Pancreas (tissue), 10 donors: Measurements from ENCODE around the gene CCDC185. TPM values are rescaled to one million over a fixed set of nuclear protein-coding genes. Genes with fewer than 3 reads are reported as not detected.

Experiments
- ATAC-seq, 4 donors: fragments of 200-7000 bp; cut with Tn5 transposase; one replicate each; pipeline versions ENCODE4 v1.8.0 to v1.9.1; 2020; ENCODE audit warnings: mild to moderate bottlenecking in 4 of 4, moderate library complexity in 4 of 4
- DNase-seq, 6 donors: peaks; one replicate each; pipeline ENCODE4 v3.0.0-alpha.2; 2020
- FAIRE-seq: peaks from 2 replicates; lab custom pipeline; 2012; peaks lifted over from hg19 to GRCh38; lab: Jason Lieb, UNC
- H3K27ac ChIP-seq, 4 donors: fragments of 200-600 bp; sonication (generic); 1 replicate in 3 of 4; 2 replicates in 1 of 4; pipeline versions ENCODE4 v1.5.0 to v1.8.0; 2020
- H3K27me3 ChIP-seq, 4 donors: fragments of 200-600 bp; one replicate each; pipeline ENCODE4 v1.8.0; 2021
- H3K36me3 ChIP-seq, 3 donors: fragments of 200-600 bp; sonication (generic) in 1 of 3; one replicate each; pipeline versions ENCODE4 v1.5.0 to v1.8.0; 2020 to 2021
- H3K4me1 ChIP-seq, 3 donors: fragments of 200-600 bp; one replicate each; pipeline ENCODE4 v1.8.0; 2021
- H3K4me3 ChIP-seq, 4 donors: fragments of 200-600 bp; sonication (generic) in 2 of 4; one replicate each; pipeline versions ENCODE4 v1.5.0 to v1.8.0; 2020 to 2021
- H3K9me3 ChIP-seq, 4 donors: fragments of 200-600 bp; one replicate each; pipeline ENCODE4 v1.8.0; 2021
- CTCF ChIP-seq, 4 donors: fragments of 200-600 bp; sonication (generic) in 3 of 4; IDR thresholded peaks; one replicate each; pipeline versions ENCODE4 v1.5.0 to v1.8.0; 2021; ENCODE audit warnings: antibody characterized with exemption in 4 of 4
- WGBS, 2 donors: extraction: QIAGEN DNeasy Blood & Tissue Kit; methylation state at CpG; one replicate each; pipeline ENCODE4 v1.1.7; 2013; 5-methylcytosine and 5-hydroxymethylcytosine counted together
- intact Hi-C, 3 donors: fragments of 100-400 bp; cut with DNase I; formaldehyde crosslinking; loops; one replicate each; pipeline versions ENCODE4 v1.11.1 to v1.14.2; 2022
- polyA plus RNA-seq, 2 donors: library from polyadenylated mRNA; stranded (reverse); fragments of 200-250 nt; gene quantifications; one replicate each; pipeline ENCODE4 v1.2.3, GENCODE V29; 2013
- total RNA-seq, 6 donors: library from RNA; stranded (reverse); fragmentation: NEBNext Ultra II Directional in 4 of 6; extraction: Animal tissue kit (Norgen Biotek cat#: 25700) in 4 of 6; gene quantifications; one replicate each; pipeline versions ENCODE4 v1.2.1 to v1.2.4, GENCODE V29; 2021 to 2023
- donor health status: healthy with polysubstance abuse.
- donor health status: DM: no; HTN: no; CAD: no; lungs with moderate emphysema.
- donor health status: DM: no; HTN: no; CAD: no.
- donor health status: control.
- donor health status: control.
- donor health status: Bipolar disorder and iron deficiency.
- donor health status: DM: yes; HTN: yes; CAD: no.
- donor health status: DM: no; HTN: no; CAD: no.
- donor health status: DM: no; HTN: no; CAD: no.
- donor health status: DM: yes; HTN: yes; CAD: no.

The CCDC185 gene
- total and polyA plus RNA-seq, 8 donors: not detected

GRCh38 chr1:223401873-223402789 lies 8.9 kb downstream of the CCDC185 start:
- no peaks in the 10 kb centered on the region for H3K9me3 ChIP-seq
- H3K27ac ChIP-seq: no peak overlapping the region
- FAIRE-seq (no peak), ATAC-seq (peak in 2 of 4 donors; percentile 26 to 43), DNase-seq (no peak)
- no peak overlapping the region for H3K4me3 ChIP-seq
- H3K4me1 ChIP-seq: no peaks in the 10 kb centered on the region
- 66 to 67% methylated on average over 2 of the region's 2 CpGs for WGBS, 2 donors
- H3K36me3 ChIP-seq: no peaks in the 10 kb centered on the region
- intact Hi-C loops: no loop called here
- H3K27me3 ChIP-seq: no peaks in the 10 kb centered on the region
- no peak for TF ChIP-seq CTCF (IDR thresholded peaks at IDR 0.05)

DNA sequence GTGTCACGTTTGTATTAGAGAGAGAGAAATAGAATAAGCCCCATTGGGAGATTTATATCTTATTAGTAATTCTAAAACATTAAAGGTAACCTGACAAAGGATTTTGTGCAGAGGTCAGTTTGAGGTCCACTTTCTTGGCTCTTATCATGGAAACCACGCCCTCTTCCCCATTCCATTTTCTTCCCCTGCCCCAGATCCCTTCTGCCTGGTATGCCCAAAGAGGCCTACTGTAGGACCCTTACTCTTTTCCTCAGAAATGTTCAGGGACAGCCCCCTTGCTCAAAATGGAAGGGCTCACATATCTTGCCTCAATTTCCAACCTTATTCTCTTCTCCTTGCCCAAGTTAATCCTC lies 9.6 kb downstream of the CCDC185 start:
- WGBS, 2 donors: 79 to 83% methylated on average over 2 of the region's 2 CpGs
- ATAC-seq (no peak), FAIRE-seq (no peak), DNase-seq (no peak)
- TF ChIP-seq CTCF (IDR thresholded peaks at IDR 0.05): no peak
- Histone ChIP-seq H3K4me3 (no peak overlapping the region), H3K27ac (no peak overlapping the region), H3K36me3 (no peaks in the 10 kb centered on the region), H3K4me1 (no peaks in the 10 kb centered on the region), H3K27me3 (no peaks in the 10 kb centered on the region), H3K9me3 (no peaks in the 10 kb centered on the region)
- intact Hi-C loops: no loop called here

GRCh38 chr1:223403184-223403815 lies 10.1 kb downstream of the CCDC185 start:
- no peak for DNase-seq
- Histone ChIP-seq H3K27me3 (no peaks in the 10 kb centered on the region), H3K9me3 (no peaks in the 10 kb centered on the region), H3K36me3 (no peaks in the 10 kb centered on the region), H3K4me3 (no peak overlapping the region), H3K27ac (no peak overlapping the region), H3K4me1 (no peaks in the 10 kb centered on the region)
- ATAC-seq: no peak
- TF ChIP-seq CTCF (IDR thresholded peaks at IDR 0.05): no peak
- intact Hi-C loops: no loop called here
- 53 to 57% methylated on average over 3 of the region's 3 CpGs for WGBS, 2 donors
- FAIRE-seq: no peak

DNA sequence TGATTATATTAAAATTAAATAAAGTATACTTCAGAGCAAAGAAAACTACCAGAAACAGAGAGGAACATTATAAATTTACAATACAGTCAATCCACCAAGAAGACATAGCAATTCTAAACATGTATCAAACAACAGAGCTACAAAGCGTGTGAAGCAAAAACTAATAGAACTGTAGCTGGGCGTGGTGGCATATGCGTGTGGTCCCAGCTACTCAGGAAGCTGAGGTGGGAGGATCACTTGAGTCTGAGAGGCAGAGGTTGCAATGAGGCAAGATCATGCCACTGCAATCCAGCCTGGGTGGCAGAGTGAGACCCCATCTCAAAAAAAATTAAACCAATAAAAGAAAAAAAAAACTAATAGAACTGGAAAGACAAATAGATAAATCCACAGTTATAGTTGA lies 12.3 kb downstream of the CCDC185 start:
- WGBS, 2 donors: 92 to 96% methylated on average over 3 of the region's 3 CpGs
- no peaks in the 10 kb centered on the region for H3K9me3 ChIP-seq
- H3K27me3 ChIP-seq: no peaks in the 10 kb centered on the region
- intact Hi-C loops: no loop called here
- DNase-seq: no peak
- no peaks in the 10 kb centered on the region for H3K36me3 ChIP-seq
- no peak for ATAC-seq
- FAIRE-seq: no peak
- H3K4me1 ChIP-seq: no peaks in the 10 kb centered on the region
- no peak for TF ChIP-seq CTCF (IDR thresholded peaks at IDR 0.05)
- no peak overlapping the region for H3K27ac ChIP-seq
- H3K4me3 ChIP-seq: no peak overlapping the region

DNA sequence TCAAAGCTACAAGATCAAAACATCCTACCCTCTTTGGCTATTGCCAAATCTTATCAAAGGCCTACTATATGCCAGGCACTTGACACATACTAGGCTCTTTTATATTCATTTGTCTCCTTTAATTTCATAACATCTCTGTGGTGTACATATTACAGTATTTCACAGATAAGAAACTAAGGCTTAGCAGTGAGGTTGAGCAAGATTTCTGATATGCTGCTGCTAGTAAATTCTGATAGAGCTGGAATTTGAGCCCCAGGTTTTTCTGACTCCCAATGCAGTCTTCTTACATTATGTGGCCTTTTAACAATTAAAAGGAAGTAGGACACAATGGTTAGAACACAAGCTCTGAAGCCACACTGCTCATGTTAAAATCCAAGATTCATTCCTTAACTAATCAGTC lies 16.8 kb downstream of the CCDC185 start:
- TF ChIP-seq CTCF (IDR thresholded peaks at IDR 0.05): no peak
- intact Hi-C loops: no loop called here
- Histone ChIP-seq H3K27ac (no peak overlapping the region), H3K36me3 (no peaks in the 10 kb centered on the region), H3K27me3 (no peaks in the 10 kb centered on the region), H3K4me3 (no peak overlapping the region), H3K4me1 (no peaks in the 10 kb centered on the region), H3K9me3 (no peaks in the 10 kb centered on the region)
- FAIRE-seq: no peak
- ATAC-seq: peak in 1 of 4 donors; percentile 29
- no peak for DNase-seq
